K562 (cell line): Measurements from ENCODE around the gene ADD1.

ENCODE experiments used
- CREB5 ChIP-seq: fragments of 250-450 bp; sonication (Bioruptor Pico); IDR thresholded peaks from 2 replicates; pipeline ENCODE4 v1.5.0; 2020; ENCODE audit warnings: mild to moderate bottlenecking
- EZH2 ChIP-seq: IDR thresholded peaks from 2 replicates; pipeline ENCODE4 v1.6.1; 2012; ENCODE audit warnings: low read depth, mild to moderate bottlenecking, inconsistent platforms, low read length, borderline replicate concordance
- FOS ChIP-seq: IDR thresholded peaks from 3 replicates; pipeline ENCODE4 v1.6.1; 2011; ENCODE audit not compliant: insufficient read length; ENCODE audit errors: extremely low read depth
- MCM5 ChIP-seq: fragments of 450-650 bp; IDR thresholded peaks from 2 replicates; pipeline ENCODE4 v1.6.1; 2016; ENCODE audit warnings: low read depth
- VEZF1 ChIP-seq: fragments of 200-800 bp; sonication (Bioruptor generic); IDR thresholded peaks from 2 replicates; pipeline ENCODE4 v1.6.1; 2017; ENCODE audit warnings: missing genetic modification characterization, missing compliant biosample characterization
- YY1 ChIP-seq, 3 experiments: IDR thresholded peaks; 2 replicates each; pipeline ENCODE4 v1.6.1; 2011; ENCODE audit warnings: low read length in 2 of 3, mild to moderate bottlenecking in 2 of 3, moderate library complexity in 2 of 3, borderline replicate concordance in 1 of 3, control low read depth in 1 of 3, low read depth in 1 of 3; ENCODE audit not compliant: insufficient read depth in 3 of 3, insufficient replicate concordance in 2 of 3, control insufficient read depth in 1 of 3, insufficient read length in 1 of 3; ENCODE audit errors: extremely low read depth in 1 of 3
- ZNF584 ChIP-seq: fragments of 200-800 bp; sonication (Bioruptor generic); IDR thresholded peaks from 2 replicates; pipeline ENCODE4 v1.6.1; 2016; ENCODE audit warnings: low read depth, mild to moderate bottlenecking, missing genetic modification characterization, missing compliant biosample characterization
- TF ChIP-seq, protein P1 (sequence below): sonication (generic); formaldehyde crosslinking; IDR thresholded peaks from 2 replicates; pipeline ENCODE4 v1.8.0; 2022; ENCODE audit warnings: mild to moderate bottlenecking, low read depth, missing genetic modification reagents
- TF ChIP-seq, protein P2 (sequence below), 3 experiments: IDR thresholded peaks in 2 of 3; conservative IDR thresholded peaks in 1 of 3; 2 replicates each; pipeline ENCODE4 v1.5.1; 2011 to 2012; ENCODE audit warnings: low read length in 3 of 3, mild to moderate bottlenecking in 3 of 3, control low read depth in 2 of 3, improper control_type of control experiment in 1 of 3, inconsistent platforms in 1 of 3, low read depth in 1 of 3, mixed read lengths in 1 of 3, moderate library complexity in 1 of 3; ENCODE audit not compliant: insufficient read depth in 2 of 3
- TF ChIP-seq, protein P3 (sequence below): fragments of 250-450 bp; sonication (Bioruptor Pico); IDR thresholded peaks from 2 replicates; pipeline ENCODE4 v1.4.0; 2020; ENCODE audit warnings: mild to moderate bottlenecking, moderate library complexity

DNA sequence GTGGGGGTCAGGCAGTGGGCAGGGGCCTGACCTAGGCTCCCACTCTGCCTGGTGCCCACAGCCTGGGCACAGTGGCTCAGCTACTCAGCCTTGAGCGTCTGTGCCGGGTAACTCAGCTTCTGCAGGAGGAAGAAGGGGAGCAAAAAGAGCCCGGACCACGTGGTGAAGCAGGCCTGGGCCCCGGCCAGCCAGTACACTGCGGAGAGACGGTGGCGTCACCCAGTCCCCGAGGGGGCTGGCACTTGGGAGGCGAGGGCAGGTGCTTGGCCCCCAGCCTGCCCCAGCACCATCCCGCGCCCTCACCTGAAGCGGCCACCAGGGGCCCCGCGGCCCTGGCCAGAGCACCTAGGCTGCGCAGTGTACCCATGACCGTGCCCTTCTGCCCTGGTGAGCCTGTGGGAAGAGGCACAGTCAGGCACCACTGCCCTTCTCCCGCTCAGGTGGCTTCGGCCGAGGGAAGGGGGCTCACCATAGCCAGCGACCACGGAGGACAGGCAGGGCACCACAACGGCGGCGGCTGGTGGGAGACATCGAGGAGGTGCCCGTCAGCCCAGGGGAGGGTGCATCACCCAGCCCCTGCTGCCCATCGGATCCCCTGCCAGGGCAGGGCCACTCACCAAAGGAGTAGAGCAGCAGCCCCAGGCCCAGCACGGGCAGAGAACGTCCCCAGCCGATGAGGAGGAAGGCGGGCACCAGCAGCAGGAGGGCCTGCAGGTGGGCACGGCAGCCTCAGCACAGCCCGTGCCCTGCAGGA, 87.3 kb downstream of the ADD1 start:
- TF ChIP-seq YY1 (IDR thresholded peaks at IDR 0.05; ENCODE audit: borderline replicate concordance in 1 of 3, control insufficient read depth in 1 of 3, extremely low read depth in 1 of 3, insufficient read depth in 3 of 3, insufficient read length in 1 of 3, insufficient replicate concordance in 2 of 3, low read depth in 1 of 3, low read length in 2 of 3) (no peak), EZH2 (no peak), MCM5 (no peak), CREB5 (CRISPR knock-in tag) (no peak), ZNF584 (CRISPR knock-in tag) (no peak), VEZF1 (no peak), FOS (no peak)
- TF ChIP-seq, protein P1, sequence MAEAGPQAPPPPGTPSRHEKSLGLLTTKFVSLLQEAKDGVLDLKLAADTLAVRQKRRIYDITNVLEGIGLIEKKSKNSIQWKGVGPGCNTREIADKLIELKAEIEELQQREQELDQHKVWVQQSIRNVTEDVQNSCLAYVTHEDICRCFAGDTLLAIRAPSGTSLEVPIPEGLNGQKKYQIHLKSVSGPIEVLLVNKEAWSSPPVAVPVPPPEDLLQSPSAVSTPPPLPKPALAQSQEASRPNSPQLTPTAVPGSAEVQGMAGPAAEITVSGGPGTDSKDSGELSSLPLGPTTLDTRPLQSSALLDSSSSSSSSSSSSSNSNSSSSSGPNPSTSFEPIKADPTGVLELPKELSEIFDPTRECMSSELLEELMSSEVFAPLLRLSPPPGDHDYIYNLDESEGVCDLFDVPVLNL (CRISPR knock-in tag): no peak
- TF ChIP-seq, protein P2, sequence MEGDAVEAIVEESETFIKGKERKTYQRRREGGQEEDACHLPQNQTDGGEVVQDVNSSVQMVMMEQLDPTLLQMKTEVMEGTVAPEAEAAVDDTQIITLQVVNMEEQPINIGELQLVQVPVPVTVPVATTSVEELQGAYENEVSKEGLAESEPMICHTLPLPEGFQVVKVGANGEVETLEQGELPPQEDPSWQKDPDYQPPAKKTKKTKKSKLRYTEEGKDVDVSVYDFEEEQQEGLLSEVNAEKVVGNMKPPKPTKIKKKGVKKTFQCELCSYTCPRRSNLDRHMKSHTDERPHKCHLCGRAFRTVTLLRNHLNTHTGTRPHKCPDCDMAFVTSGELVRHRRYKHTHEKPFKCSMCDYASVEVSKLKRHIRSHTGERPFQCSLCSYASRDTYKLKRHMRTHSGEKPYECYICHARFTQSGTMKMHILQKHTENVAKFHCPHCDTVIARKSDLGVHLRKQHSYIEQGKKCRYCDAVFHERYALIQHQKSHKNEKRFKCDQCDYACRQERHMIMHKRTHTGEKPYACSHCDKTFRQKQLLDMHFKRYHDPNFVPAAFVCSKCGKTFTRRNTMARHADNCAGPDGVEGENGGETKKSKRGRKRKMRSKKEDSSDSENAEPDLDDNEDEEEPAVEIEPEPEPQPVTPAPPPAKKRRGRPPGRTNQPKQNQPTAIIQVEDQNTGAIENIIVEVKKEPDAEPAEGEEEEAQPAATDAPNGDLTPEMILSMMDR (IDR thresholded peaks at IDR 0.05 in 2 of 3, conservative IDR thresholded peaks at IDR 0.05 in 1 of 3; ENCODE audit: insufficient read depth in 2 of 3, low read depth in 1 of 3, low read length in 3 of 3): no peak
- TF ChIP-seq, protein P3, sequence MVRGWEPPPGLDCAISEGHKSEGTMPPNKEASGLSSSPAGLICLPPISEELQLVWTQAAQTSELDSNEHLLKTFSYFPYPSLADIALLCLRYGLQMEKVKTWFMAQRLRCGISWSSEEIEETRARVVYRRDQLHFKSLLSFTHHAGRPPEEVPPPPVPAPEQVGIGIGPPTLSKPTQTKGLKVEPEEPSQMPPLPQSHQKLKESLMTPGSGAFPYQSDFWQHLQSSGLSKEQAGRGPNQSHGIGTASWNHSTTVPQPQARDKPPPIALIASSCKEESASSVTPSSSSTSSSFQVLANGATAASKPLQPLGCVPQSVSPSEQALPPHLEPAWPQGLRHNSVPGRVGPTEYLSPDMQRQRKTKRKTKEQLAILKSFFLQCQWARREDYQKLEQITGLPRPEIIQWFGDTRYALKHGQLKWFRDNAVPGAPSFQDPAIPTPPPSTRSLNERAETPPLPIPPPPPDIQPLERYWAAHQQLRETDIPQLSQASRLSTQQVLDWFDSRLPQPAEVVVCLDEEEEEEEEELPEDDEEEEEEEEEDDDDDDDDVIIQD (CRISPR knock-in tag): no peak
